WERI-Rb-1 (cell line): ENCODE measurements around the gene DCLK2.
"Not testable (repeated sequence)": the region's sequence is repeated elsewhere in the genome, so short reads cannot be mapped to it uniquely, and the experiment has no call there.

Experiments
- DNase-seq: peaks from one replicate; pipeline ENCODE4 v3.0.0-alpha.2; 2020
- H3K27ac ChIP-seq: fragments of 250-450 bp; sonication (Bioruptor Pico); 2 replicates; pipeline ENCODE4 v1.5.1; 2020; ENCODE audit warnings: mild to moderate bottlenecking, moderate library complexity
- H3K27me3 ChIP-seq: fragments of 250-450 bp; sonication (Bioruptor Pico); 2 replicates; pipeline ENCODE4 v1.5.1; 2021; ENCODE audit warnings: mild to moderate bottlenecking, low read depth, moderate library complexity; ENCODE audit not compliant: insufficient read depth, severe bottlenecking
- H3K36me3 ChIP-seq: fragments of 250-450 bp; sonication (Bioruptor Pico); 2 replicates; pipeline ENCODE4 v1.5.1; 2020; ENCODE audit warnings: mild to moderate bottlenecking, moderate library complexity
- H3K4me3 ChIP-seq: 2 replicates; pipeline ENCODE4 v1.5.1; 2011; ENCODE audit warnings: low read depth, mild to moderate bottlenecking, control low read depth, low read length
- H3K9me3 ChIP-seq: fragments of 250-450 bp; sonication (Bioruptor Pico); 2 replicates; pipeline ENCODE4 v1.5.1; 2021; ENCODE audit warnings: mild to moderate bottlenecking, moderate library complexity; ENCODE audit not compliant: severe bottlenecking
- TF ChIP-seq, protein P1 (sequence below): IDR thresholded peaks from 2 replicates; pipeline ENCODE4 v1.5.1; 2011; ENCODE audit warnings: low read depth, mild to moderate bottlenecking, control low read depth, inconsistent platforms, low read length

Gene DCLK2

DNA sequence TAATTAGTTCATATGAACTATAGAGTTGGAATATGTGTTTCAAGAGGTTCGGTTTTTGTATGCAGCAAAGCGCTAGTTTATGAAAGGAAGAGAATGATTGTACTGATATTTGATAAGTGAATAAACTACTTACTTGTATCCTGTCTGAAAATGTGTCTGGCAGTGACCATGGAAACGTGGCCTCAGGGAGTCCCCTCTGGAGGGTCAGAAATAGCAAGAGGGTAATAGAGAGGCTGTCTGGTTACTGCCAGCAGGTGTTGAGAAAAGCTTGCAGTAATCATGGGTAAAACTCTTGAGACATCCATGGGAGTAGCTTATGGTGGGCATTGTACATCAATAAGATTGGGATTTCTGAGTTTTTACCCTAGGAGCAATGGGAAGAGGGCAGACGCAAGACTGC is 77.1 kb downstream of the DCLK2 start:
- no peaks in the 10 kb centered on the region for H3K27me3 ChIP-seq
- no peak overlapping the region for H3K4me3 ChIP-seq
- H3K36me3 ChIP-seq: no peaks in the 10 kb centered on the region
- H3K27ac ChIP-seq: no peak overlapping the region
- DNase-seq: no peak
- H3K9me3 ChIP-seq: no peaks in the 10 kb centered on the region
- TF ChIP-seq, protein P1, sequence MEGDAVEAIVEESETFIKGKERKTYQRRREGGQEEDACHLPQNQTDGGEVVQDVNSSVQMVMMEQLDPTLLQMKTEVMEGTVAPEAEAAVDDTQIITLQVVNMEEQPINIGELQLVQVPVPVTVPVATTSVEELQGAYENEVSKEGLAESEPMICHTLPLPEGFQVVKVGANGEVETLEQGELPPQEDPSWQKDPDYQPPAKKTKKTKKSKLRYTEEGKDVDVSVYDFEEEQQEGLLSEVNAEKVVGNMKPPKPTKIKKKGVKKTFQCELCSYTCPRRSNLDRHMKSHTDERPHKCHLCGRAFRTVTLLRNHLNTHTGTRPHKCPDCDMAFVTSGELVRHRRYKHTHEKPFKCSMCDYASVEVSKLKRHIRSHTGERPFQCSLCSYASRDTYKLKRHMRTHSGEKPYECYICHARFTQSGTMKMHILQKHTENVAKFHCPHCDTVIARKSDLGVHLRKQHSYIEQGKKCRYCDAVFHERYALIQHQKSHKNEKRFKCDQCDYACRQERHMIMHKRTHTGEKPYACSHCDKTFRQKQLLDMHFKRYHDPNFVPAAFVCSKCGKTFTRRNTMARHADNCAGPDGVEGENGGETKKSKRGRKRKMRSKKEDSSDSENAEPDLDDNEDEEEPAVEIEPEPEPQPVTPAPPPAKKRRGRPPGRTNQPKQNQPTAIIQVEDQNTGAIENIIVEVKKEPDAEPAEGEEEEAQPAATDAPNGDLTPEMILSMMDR: no peak

DNA sequence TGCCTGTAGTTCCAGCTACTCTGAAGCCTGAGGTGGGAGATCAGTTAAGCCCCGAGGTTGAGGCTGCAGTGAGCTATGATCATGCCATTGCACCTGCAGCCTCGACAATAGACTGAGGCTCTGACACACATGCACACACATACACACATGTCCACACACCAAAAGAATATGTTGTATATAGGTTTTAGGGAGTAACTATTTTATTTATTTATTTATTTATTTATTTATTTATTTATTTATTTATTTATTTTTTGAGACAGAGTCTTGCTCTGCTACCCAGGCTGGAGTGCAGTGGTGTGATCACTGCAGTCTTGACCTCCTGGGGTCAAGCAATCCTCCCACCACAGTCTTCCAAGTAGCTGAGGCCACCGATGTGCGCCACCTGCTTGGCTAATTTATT is 78.3 kb downstream of the DCLK2 start:
- H3K36me3 ChIP-seq: no peaks in the 10 kb centered on the region
- no peak overlapping the region for H3K27ac ChIP-seq
- DNase-seq: no peak
- H3K4me3 ChIP-seq: no peak overlapping the region
- no peaks in the 10 kb centered on the region for H3K27me3 ChIP-seq
- H3K9me3 ChIP-seq: no peaks in the 10 kb centered on the region
- TF ChIP-seq, protein P1: no peak

DNA sequence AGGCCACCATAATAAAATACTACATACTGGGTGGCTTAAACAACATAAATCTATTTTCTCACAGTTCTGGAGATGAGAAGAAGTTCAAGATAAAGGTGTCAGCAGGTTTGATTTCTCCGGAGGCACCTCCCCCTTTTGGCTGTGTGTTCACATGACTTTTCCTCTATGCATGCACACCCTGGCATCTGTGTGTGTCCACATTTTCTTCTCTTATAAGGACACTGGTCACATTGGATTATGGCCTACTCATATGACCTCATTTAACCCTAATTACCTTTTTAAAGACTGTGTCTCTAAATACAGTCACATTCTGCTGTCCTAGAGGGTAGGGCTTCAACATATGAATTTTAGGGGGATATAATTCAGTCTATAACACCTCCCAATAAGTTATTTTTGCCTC is 79.8 kb downstream of the DCLK2 start:
- Histone ChIP-seq H3K27me3 (no peaks in the 10 kb centered on the region), H3K36me3 (no peaks in the 10 kb centered on the region), H3K4me3 (no peak overlapping the region), H3K27ac (no peak overlapping the region), H3K9me3 (no peaks in the 10 kb centered on the region)
- DNase-seq: no peak
- TF ChIP-seq, protein P1: no peak

DNA sequence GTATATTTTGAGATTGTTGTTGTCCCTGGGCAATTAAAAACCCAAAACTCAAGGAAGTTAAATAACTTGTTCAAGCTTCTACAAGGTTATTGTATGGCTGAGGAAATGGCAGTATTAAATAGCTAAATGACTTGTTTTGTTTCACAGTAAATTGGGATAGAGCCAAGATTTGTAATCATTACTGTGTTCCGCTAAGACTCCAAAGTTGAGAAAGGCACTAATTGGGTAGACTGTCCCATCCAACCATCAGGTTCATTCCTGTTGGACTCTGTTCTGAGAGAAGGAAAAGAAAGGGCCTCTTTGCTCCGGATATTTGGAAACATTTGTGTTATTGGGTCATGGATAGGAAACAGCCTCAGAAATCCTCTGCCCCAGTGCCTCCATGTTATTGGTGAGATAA is 82.2 kb downstream of the DCLK2 start:
- H3K27me3 ChIP-seq: no peaks in the 10 kb centered on the region
- DNase-seq: no peak
- TF ChIP-seq, protein P1: no peak
- H3K9me3 ChIP-seq: no peaks in the 10 kb centered on the region
- H3K27ac ChIP-seq: no peak overlapping the region
- H3K36me3 ChIP-seq: no peaks in the 10 kb centered on the region
- no peak overlapping the region for H3K4me3 ChIP-seq

DNA sequence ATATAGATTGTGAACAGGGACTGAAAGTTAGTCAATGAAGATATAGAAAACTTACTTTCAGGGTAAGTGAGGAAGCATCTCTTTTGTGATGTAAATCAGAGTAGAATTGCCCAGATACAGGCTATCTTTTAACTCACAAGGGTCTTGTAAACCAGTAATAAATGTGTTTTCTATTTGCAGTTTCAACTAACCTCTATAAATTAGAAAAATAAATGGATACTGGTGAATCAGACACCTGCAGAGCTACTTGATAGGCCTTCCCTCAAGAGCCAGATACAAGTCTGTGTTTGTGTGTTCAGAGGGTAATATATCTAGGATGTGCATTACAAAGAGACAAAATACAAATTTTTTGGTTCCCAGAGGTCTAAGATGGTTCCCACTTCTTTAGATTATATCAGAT is 82.9 kb downstream of the DCLK2 start:
- Histone ChIP-seq H3K36me3 (no peaks in the 10 kb centered on the region), H3K27ac (no peak overlapping the region), H3K9me3 (no peaks in the 10 kb centered on the region), H3K4me3 (no peak overlapping the region), H3K27me3 (no peaks in the 10 kb centered on the region)
- DNase-seq: no peak
- TF ChIP-seq, protein P1: no peak

DNA sequence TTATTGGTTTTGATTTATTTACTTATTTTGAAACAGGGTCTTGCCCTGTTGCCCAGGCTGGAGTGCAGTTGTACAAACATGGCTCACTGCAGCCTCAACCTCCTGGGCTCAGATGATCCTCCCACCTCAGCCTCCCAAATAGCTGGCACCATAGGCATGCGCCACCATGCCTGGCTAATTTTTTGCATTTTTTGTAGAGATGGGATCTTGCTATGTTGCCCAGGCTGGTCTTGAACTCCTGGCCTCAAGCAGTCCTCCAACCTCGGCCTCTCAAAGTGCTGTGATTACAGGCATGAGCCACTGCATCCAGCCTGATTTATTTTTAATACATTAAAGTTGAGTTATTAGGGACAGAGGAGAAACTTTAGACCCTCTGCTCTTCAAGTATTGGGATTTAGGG is 83.8 kb downstream of the DCLK2 start:
- not testable (repeated sequence) for H3K27ac ChIP-seq, H3K27me3 ChIP-seq, H3K9me3 ChIP-seq, H3K4me3 ChIP-seq, DNase-seq, H3K36me3 ChIP-seq

DNA sequence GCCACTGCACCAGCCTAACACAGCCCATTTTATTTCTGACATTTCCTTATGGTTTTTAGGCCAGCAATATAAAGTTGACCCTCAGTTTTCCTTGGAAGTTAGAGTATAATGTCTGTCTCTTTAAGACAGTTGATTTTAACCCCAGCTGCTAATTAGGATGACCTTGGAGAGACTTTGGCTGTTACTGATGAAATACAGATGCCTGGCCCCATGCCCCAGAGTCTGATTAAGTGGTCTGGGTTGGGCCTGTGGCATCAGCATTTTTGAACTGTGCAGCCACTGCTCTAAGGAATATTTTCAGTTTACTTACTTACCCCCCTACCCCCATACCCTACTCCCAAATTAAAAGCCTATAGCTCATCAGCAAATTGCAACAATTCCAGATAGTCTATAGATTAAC is 85.8 kb downstream of the DCLK2 start:
- TF ChIP-seq, protein P1: no peak
- Histone ChIP-seq H3K9me3 (no peaks in the 10 kb centered on the region), H3K27ac (no peak overlapping the region), H3K27me3 (no peaks in the 10 kb centered on the region), H3K4me3 (no peak overlapping the region), H3K36me3 (no peaks in the 10 kb centered on the region)
- no peak for DNase-seq
